NCI-H2171 treated with DMSO at 0.1 percent for 48 hours (cell line): ENCODE results near the gene ATG4D.
"Not testable (repeated sequence)": the region's sequence is repeated elsewhere in the genome, so short reads cannot be mapped to it uniquely, and the experiment has no call there.

Source experiments
- DNase-seq: peaks from one replicate; lab custom pipeline; 2025; lab: John Stamatoyannopoulos, UW

The ATG4D gene

GRCh38 chr19:10552510-10553053, 8.9 kb downstream of the ATG4D start:
- peak; percentile 27 for DNase-seq

- DNase-seq = no peak
These were observed 9.5 kb downstream of the ATG4D start for GRCh38 chr19:10553087-10553667.

GRCh38 chr19:10553943-10554381, 10.3 kb downstream of the ATG4D start:
- DNase-seq = no peak

- no peak for DNase-seq
These were observed 11.3 kb downstream of the ATG4D start for GRCh38 chr19:10554760-10555609.

- no peak for DNase-seq
These were observed 11.9 kb downstream of the ATG4D start for GRCh38 chr19:10555610-10555973.

GRCh38 chr19:10557603-10558197, 14.0 kb downstream of the ATG4D start:
- no peak for DNase-seq

- DNase-seq = no peak
These were observed 16.4 kb downstream of the ATG4D start for GRCh38 chr19:10560154-10560553.

GRCh38 chr19:10562609-10563008, 18.9 kb downstream of the ATG4D start:
- DNase-seq = no peak

- peak; percentile 76 for DNase-seq
These were observed 21.4 kb downstream of the ATG4D start for GRCh38 chr19:10565028-10565566.

- DNase-seq = peak; percentile 97
These were observed 22.1 kb downstream of the ATG4D start, which contains the start of gene KRI1 for GRCh38 chr19:10565567-10566407. Gene KRI1 (minus strand): TSS chr19:10566010. CDS start chr19:10565999, 11 bp downstream.

GRCh38 chr19:10566408-10566657, 22.6 kb downstream of the ATG4D start:
- no peak for DNase-seq

GRCh38 chr19:10566658-10567410, 23.1 kb downstream of the ATG4D start:
- no peak for DNase-seq

- DNase-seq = no peak
These were observed 24.0 kb downstream of the ATG4D start for GRCh38 chr19:10567656-10568055.

GRCh38 chr19:10568062-10568825, 24.5 kb downstream of the ATG4D start:
- peak; percentile 40 for DNase-seq

GRCh38 chr19:10568826-10569651, 25.3 kb downstream of the ATG4D start, which contains the start of gene CDKN2D:
Gene CDKN2D (minus strand): TSS chr19:10568979. CDS start chr19:10568653, 326 bp downstream.
- peak; percentile 99 for DNase-seq

- DNase-seq = not testable (repeated sequence)
These were observed 30.1 kb downstream of the ATG4D start for GRCh38 chr19:10573793-10574192.

- DNase-seq = no peak
These were observed 30.8 kb downstream of the ATG4D start for GRCh38 chr19:10574462-10574861.

GRCh38 chr19:10575011-10575716, 31.5 kb downstream of the ATG4D start:
- no peak for DNase-seq

- DNase-seq = no peak
These were observed 34.2 kb downstream of the ATG4D start for GRCh38 chr19:10577951-10578350.
